ENCODE measurements around the gene MIOX.

Gene MIOX

DNA sequence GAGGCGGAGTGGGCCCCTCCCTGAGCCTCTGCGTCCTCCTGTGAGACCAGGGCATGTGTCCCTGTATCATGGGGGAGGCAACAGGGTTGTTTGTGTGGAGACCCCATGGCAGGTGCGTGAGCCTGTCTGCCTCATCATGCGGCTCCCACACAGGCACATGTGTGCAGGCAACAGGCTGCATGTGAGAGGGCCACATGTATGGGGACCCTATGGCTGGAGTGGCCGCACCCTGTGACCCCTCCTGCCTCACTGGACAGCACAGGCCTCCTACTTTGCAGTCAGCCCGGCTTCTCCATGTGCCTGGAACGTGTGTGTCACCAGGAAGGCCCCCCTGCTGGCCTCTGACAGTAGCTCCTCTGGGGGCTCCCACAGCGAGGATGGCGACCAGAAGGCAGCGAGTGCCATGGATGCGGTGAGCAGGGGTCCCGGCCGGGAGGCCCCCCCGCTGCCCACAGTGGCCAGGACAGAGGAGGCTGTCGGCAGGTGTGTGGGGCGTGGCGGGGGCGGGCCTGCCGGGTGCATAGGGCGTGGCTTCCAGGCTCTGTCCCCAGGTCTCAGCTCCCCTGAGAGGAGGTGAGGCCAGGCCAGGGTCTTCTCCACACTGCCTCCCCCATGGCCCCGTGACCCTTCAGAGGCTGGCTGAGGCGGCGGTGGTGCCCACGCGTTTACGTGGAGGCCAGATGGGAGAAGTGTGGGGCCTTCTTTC, 46.0 kb upstream of the MIOX start:
- H3K4me3 ChIP-seq (ENCODE audit: low read depth, low read length), result no peak overlapping the region
- TF ChIP-seq, protein P1, sequence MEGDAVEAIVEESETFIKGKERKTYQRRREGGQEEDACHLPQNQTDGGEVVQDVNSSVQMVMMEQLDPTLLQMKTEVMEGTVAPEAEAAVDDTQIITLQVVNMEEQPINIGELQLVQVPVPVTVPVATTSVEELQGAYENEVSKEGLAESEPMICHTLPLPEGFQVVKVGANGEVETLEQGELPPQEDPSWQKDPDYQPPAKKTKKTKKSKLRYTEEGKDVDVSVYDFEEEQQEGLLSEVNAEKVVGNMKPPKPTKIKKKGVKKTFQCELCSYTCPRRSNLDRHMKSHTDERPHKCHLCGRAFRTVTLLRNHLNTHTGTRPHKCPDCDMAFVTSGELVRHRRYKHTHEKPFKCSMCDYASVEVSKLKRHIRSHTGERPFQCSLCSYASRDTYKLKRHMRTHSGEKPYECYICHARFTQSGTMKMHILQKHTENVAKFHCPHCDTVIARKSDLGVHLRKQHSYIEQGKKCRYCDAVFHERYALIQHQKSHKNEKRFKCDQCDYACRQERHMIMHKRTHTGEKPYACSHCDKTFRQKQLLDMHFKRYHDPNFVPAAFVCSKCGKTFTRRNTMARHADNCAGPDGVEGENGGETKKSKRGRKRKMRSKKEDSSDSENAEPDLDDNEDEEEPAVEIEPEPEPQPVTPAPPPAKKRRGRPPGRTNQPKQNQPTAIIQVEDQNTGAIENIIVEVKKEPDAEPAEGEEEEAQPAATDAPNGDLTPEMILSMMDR (IDR thresholded peaks at IDR 0.05; ENCODE audit: low read depth, low read length, missing control alignments), result no peak

DNA sequence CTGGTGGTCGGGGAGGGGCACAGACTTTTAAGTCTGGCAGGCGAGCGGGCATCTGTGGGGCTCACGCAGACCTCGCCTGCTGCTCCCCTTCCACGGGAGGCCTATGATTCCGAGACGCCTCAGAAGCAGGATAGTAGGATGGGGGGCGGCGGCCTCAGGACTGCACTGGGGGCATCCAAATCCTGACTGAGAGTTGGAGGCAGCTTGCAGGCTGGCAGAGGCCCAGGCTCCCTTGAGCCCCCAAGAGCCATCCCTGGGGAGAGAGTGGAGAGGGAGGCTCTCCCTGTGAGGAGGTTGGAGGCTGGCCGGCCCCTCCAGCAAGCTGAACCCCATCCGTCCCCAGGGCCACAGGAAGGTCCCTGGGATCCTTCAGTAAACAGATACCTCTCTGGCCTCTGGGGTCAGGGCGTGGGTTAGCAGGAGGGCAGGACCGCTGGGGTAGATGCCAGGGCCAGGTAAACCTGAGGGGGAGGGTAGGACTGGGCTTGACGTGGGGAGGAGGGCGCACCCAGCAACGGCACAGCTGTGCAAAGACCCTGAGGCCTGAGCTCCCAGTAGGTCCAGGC, 45.1 kb upstream of the MIOX start:
- in situ Hi-C loops (cut with HindIII; ENCODE audit: low sequenced_read_pairs), result no loop called here
- no peak for DNase-seq (ENCODE audit: low read depth)
- TF ChIP-seq, protein P1 (IDR thresholded peaks at IDR 0.05; ENCODE audit: low read depth, low read length, missing control alignments), result no peak
- no peak overlapping the region for H3K4me3 ChIP-seq (ENCODE audit: low read depth, low read length)

More for the DNA sequence above, 46.0 kb upstream of the MIOX start:
- in situ Hi-C loops (cut with HindIII; ENCODE audit: low sequenced_read_pairs), result no loop called here
- DNase-seq (ENCODE audit: low read depth), result no peak

DNA sequence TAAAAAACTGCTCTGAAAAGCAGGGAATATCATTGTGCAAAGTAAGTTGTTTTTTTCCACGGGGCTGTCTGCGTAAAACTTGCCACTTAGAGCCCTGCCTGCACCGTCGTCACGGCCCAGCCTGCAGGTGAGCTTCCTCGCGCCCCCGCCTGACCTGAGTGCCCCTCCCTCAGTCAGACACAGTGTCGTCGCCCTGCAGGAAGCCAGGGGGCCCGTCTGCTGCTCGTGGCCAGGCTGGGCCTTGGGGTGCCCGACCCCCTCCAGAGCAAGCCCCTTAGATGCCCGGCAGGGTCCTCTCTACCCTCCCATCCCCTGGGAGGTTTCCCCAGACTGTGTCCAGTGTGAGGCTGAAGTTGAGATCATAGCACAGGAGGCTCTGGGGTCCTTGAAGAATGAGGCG, 43.5 kb upstream of the MIOX start:
- in situ Hi-C loops (cut with HindIII; ENCODE audit: low sequenced_read_pairs), result no loop called here
- DNase-seq (ENCODE audit: low read depth), result no peak
- TF ChIP-seq, protein P1 (IDR thresholded peaks at IDR 0.05; ENCODE audit: low read depth, low read length, missing control alignments), result no peak
- no peak overlapping the region for H3K4me3 ChIP-seq (ENCODE audit: low read depth, low read length)

DNA sequence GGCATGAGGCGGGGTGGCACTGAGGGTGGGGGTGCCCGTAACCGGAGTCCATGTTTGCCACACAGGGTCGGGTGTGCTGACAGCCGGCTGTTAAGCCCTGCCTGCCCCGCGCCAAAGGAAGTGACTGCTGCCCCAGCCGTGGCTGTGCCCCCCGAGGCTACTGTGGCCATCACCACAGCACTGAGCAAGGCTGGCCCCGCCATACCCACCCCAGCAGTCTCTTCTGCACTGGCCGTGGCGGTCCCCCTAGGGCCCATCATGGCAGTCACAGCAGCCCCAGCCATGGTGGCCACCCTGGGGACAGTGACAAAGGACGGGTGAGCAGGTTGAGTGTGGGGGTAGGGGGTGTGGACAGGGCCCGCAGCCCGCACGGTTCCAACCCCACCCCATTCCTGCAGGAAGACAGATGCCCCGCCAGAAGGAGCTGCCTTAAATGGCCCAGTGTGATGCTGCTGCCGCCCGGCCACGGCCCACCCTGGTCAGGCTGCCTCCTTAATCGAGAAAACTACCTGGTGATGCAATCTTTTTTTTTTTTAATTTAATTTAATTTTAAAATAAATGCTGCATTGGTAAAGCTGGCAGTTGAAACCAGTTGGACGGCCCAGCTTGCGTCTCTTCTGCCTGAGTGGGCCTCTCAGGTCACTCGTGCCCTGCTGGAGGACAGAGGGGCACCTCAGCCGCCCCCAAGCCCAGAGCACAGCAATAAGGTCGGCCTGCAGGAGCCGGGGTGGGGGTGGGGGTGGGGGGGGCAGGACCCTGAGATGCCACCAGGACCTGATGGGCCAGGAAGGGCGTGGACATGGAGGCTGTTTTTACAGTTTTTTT, 42.6 kb upstream of the MIOX start:
- no peak overlapping the region for H3K4me3 ChIP-seq (ENCODE audit: low read depth, low read length)
- no peak for DNase-seq (ENCODE audit: low read depth)
- TF ChIP-seq, protein P1 (IDR thresholded peaks at IDR 0.05; ENCODE audit: low read depth, low read length, missing control alignments), result no peak
- in situ Hi-C loops (cut with HindIII; ENCODE audit: low sequenced_read_pairs), result no loop called here

DNA sequence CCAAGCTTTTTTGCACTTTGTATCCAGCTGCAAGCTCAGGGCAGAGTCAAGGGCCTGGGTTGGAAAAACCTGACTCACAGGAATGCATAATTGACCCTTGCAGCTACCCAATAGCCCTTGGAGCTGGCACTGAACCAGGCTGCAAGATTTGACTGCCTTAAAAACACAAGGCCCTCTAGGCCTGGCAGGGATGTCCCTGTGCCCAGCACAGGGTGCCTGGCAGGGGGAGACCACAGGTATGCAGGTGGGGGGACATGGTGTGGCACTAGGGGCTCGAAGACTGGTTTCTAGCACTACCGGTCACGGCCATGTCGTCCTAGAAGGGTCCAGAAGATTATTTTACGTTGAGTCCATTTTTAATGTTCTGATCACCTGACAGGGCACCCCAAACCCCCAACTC, 42.0 kb upstream of the MIOX start:
- TF ChIP-seq, protein P1 (IDR thresholded peaks at IDR 0.05; ENCODE audit: low read depth, low read length, missing control alignments), result no peak
- in situ Hi-C loops (cut with HindIII; ENCODE audit: low sequenced_read_pairs), result no loop called here
- H3K4me3 ChIP-seq (ENCODE audit: low read depth, low read length), result no peak overlapping the region
- peak; percentile 33 for DNase-seq (ENCODE audit: low read depth)

DNA sequence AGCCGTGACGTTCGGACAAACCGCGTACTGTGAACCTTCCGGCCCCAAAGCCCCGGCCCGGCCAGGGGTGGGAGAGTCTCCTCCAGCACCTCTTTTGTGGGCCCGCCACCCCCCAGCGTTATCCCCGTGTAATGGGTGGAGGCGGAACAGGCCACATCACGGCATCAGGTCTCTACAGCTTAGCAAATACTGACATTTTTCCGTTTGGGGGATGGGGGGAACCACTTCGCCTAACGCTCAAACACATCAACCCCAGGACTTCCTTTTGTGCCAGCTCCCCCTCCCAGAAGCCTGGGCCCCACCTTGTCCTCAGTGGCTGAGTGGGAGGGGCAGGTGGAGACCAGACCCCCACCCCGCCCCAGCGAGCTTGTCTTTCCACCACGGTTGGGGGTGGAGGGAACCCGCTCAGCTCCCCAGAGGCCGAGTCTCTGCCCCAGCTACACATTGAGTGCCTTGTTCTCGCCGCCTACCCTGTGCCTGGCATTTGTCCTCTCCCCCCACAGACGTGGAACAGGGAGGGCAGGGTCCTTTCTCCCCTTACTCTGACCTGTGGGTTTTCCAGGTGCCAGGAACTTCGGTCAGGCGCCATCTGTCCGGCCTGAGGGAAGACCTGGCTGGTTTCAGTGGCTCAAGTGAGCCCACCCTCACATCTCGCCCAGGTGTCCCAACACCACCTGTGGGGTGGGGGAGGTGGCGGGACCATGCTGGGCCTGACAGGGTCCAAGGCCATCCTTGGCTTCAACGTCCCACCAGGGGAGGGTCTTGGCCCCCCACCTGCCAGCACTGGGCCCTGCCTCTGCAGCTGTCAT, 41.4 kb upstream of the MIOX start:
- H3K4me3 ChIP-seq (ENCODE audit: low read depth, low read length), result no peak overlapping the region
- DNase-seq (ENCODE audit: low read depth), result no peak
- TF ChIP-seq, protein P1 (IDR thresholded peaks at IDR 0.05; ENCODE audit: low read depth, low read length, missing control alignments), result no peak
- in situ Hi-C loops (cut with HindIII; ENCODE audit: low sequenced_read_pairs), result no loop called here

Measured in astrocyte of the cerebellum (primary cell).